Bronchial epithelial cell (primary cell): Measurements from ENCODE around the gene HTT. TPM values are rescaled to one million over a fixed set of nuclear protein-coding genes. Genes with fewer than 3 reads are reported as not detected.

Experiments
- DNase-seq: peaks from one replicate; pipeline ENCODE4 v3.0.0-alpha.2; 2010; ENCODE audit warnings: low read depth
- FAIRE-seq: peaks from 2 replicates; lab custom pipeline; 2011; peaks lifted over from hg19 to GRCh38; lab: Jason Lieb, UNC
- H3K27me3 ChIP-seq: 2 replicates; pipeline ENCODE4 v1.5.1; 2011; ENCODE audit warnings: low read length; ENCODE audit not compliant: control insufficient read depth, insufficient read depth
- H3K36me3 ChIP-seq: 2 replicates; pipeline ENCODE4 v1.5.1; 2011; ENCODE audit warnings: low read length; ENCODE audit not compliant: control insufficient read depth, insufficient read depth
- H3K4me3 ChIP-seq: 2 replicates; pipeline ENCODE4 v1.5.1; 2011; ENCODE audit warnings: mild to moderate bottlenecking, low read depth, low read length, control low read depth
- total RNA-seq: library from RNA; depleted of rRNA; stranded (reverse); fragments of >200 nt; gene quantifications from 2 replicates; pipeline ENCODE4 v1.2.1, GENCODE V29; 2014
- TF ChIP-seq, protein P1 (sequence below): IDR thresholded peaks from 2 replicates; pipeline ENCODE4 v1.5.1; 2011; ENCODE audit warnings: mild to moderate bottlenecking, moderate library complexity, low read length, control low read depth, inconsistent platforms; ENCODE audit not compliant: insufficient read depth, severe bottlenecking

HTT gene
- total RNA-seq, 1 donor from 2014 or later: 24.0 TPM

- no peak for DNase-seq
- no peaks in the 10 kb centered on the region for H3K27me3 ChIP-seq
- H3K4me3 ChIP-seq: no peak overlapping the region
- no peak for FAIRE-seq
- TF ChIP-seq, protein P1, sequence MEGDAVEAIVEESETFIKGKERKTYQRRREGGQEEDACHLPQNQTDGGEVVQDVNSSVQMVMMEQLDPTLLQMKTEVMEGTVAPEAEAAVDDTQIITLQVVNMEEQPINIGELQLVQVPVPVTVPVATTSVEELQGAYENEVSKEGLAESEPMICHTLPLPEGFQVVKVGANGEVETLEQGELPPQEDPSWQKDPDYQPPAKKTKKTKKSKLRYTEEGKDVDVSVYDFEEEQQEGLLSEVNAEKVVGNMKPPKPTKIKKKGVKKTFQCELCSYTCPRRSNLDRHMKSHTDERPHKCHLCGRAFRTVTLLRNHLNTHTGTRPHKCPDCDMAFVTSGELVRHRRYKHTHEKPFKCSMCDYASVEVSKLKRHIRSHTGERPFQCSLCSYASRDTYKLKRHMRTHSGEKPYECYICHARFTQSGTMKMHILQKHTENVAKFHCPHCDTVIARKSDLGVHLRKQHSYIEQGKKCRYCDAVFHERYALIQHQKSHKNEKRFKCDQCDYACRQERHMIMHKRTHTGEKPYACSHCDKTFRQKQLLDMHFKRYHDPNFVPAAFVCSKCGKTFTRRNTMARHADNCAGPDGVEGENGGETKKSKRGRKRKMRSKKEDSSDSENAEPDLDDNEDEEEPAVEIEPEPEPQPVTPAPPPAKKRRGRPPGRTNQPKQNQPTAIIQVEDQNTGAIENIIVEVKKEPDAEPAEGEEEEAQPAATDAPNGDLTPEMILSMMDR: no peak
- peaks cover 8% of the 10 kb centered on the region for H3K36me3 ChIP-seq
These were observed 127.5 kb downstream of the HTT start for GRCh38 chr4:3201718-3202702.

DNA sequence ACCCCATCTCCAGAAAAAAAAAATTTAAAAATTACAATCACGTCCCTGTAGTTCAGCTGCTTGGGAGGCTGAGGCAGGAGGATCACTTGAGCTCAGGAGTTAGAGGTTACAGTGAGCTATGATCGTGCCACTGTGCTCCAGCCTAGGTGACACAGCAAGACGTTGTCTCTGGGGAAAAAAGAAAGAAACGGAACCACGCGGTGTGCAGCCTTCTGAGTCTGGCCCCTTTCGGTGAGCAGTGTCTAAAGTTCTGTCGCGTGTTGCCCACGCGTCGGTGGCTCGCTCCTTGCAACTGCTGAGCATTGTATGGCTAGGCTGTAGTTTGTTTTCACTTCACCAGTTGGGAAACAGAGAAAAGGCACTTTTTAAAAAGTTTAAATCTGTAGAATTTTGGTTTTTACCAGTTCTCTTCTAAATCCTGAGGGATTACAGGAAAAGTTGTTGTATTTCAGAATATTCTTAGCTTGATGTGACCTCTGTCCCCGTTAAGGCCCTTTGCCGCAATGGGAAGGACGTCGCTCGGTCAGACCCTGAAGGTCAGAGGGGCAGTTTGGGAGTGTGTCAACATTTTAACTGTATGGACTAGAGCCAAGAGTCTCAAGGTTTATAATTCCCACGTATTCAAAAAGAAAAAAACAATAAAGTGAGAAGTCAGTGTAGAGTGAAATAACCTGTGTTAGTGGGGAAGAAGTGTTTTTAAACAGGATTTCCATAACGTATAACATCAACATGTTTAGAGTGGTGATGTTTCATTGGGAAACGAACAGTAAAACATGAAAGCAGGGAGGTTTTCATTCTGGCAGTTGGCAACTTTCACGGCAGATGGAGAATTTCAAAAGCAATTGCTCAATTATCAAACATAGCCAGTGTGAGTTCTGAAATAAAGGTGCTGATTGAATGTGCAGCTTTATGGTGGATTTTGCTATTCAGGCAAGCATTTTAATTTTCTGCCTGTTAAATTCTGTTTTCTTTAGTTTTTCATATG lies 128.6 kb downstream of the HTT start:
- DNase-seq (no peak), FAIRE-seq (no peak)
- TF ChIP-seq, protein P1: no peak
- Histone ChIP-seq H3K27me3 (no peaks in the 10 kb centered on the region), H3K4me3 (no peak overlapping the region), H3K36me3 (peaks cover 7% of the 10 kb centered on the region)

GRCh38 chr4:3203971-3204431 lies 129.5 kb downstream of the HTT start:
- no peaks in the 10 kb centered on the region for H3K27me3 ChIP-seq
- DNase-seq (no peak), FAIRE-seq (no peak)
- H3K4me3 ChIP-seq: no peak overlapping the region
- TF ChIP-seq, protein P1: no peak
- H3K36me3 ChIP-seq: peaks cover 8% of the 10 kb centered on the region

GRCh38 chr4:3205995-3206394 lies 131.5 kb downstream of the HTT start:
- no peaks in the 10 kb centered on the region for H3K27me3 ChIP-seq
- no peak overlapping the region for H3K4me3 ChIP-seq
- FAIRE-seq (no peak), DNase-seq (no peak)
- H3K36me3 ChIP-seq: peaks cover 17% of the 10 kb centered on the region
- TF ChIP-seq, protein P1: no peak

DNA sequence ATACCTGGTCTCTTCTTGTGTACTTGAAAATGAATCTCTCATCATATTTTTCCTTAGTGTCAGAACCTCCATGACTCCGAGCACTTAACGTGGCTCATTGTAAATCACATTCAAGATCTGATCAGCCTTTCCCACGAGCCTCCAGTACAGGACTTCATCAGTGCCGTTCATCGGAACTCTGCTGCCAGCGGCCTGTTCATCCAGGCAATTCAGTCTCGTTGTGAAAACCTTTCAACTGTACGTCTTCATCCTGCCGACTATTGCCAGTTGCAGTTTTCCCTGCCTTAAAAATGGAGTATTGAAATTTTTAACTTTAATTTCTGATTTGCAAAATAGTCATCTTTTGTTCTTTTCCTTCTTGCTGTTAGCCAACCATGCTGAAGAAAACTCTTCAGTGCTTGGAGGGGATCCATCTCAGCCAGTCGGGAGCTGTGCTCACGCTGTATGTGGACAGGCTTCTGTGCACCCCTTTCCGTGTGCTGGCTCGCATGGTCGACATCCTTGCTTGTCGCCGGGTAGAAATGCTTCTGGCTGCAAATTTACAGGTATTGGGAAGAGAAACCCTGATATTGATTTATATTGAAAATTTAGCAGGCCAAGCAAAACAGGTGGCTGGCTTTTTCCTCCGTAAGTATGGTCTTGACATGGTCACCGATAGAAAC lies 132.1 kb downstream of the HTT start:
- Histone ChIP-seq H3K36me3 (peaks cover 17% of the 10 kb centered on the region), H3K4me3 (no peak overlapping the region), H3K27me3 (no peaks in the 10 kb centered on the region)
- no peak for DNase-seq
- TF ChIP-seq, protein P1: no peak
- FAIRE-seq: no peak
